ENCODE results near the gene YWHAH. TPM values are rescaled to one million over a fixed set of nuclear protein-coding genes. Genes with fewer than 3 reads are reported as not detected.

Gene YWHAH
- total and polyA plus RNA-seq, 2 of the 8 experiments (the other 6 are each of a cell fraction or from before 2014, with no cell fraction given) = 146 to 247 TPM

- H3K4me3 ChIP-seq (ENCODE audit: extremely low read depth in 1 of 4, insufficient read depth in 2 of 4, low read depth in 3 of 4, low read length in 4 of 4) = no peak overlapping the region
- H4K5ac ChIP-seq (ENCODE audit: insufficient read length, low read depth, low read length) = no peak overlapping the region
- no peak overlapping the region for H2AFZ ChIP-seq (ENCODE audit: low read length)
- no peak overlapping the region for H2BK5ac ChIP-seq (ENCODE audit: low read depth, low read length)
- ChIA-PET CTCF (ENCODE audit: partially characterized antibody) (interaction anchor here (0.7 to 2.1 kb wide), 3 partner anchors 9 to 75 kb away, joined by 3 to 8 read pairs (median 4); no protein-coding TSS in a partner anchor), POLR2A (ENCODE audit: partially characterized antibody) (no interaction called here)
- H4K8ac ChIP-seq (ENCODE audit: extremely low read depth, insufficient read depth, low read length) = no peak overlapping the region
- H3K36me3 ChIP-seq (ENCODE audit: control insufficient read depth in 2 of 4, insufficient read depth in 4 of 4, low read length in 3 of 4) = peaks cover 0 to 9% (median under 1%) of the 10 kb centered on the region in 4 experiments; a peak in 1 of 8 replicates
- no peaks in the 10 kb centered on the region for H3K79me1 ChIP-seq (ENCODE audit: low read depth, low read length)
- H3K23me2 ChIP-seq (ENCODE audit: low read depth, low read length) = no peaks in the 10 kb centered on the region
- H3K14ac ChIP-seq (ENCODE audit: insufficient read length) = no peak overlapping the region
- H3K23ac ChIP-seq (ENCODE audit: insufficient read length) = no peak overlapping the region
- no peak for DNase-seq (ENCODE audit: low read depth in 1 of 2, low spot score in 2 of 2)
- H2BK15ac ChIP-seq (ENCODE audit: low read length) = no peak overlapping the region
- no peak overlapping the region for H2BK12ac ChIP-seq (ENCODE audit: low read depth, low read length)
- H3K4me2 ChIP-seq (ENCODE audit: insufficient read depth in 1 of 2, low read depth in 2 of 2, low read length in 2 of 2) = no peak overlapping the region
- no peaks in the 10 kb centered on the region for H3K79me2 ChIP-seq (ENCODE audit: control insufficient read depth in 1 of 2, insufficient read depth in 2 of 2, low read length in 2 of 2)
- H3K56ac ChIP-seq (replicated peaks; ENCODE audit: insufficient read length, low read depth, low read length) = no peak overlapping the region
- no peaks in the 10 kb centered on the region for H3K27me3 ChIP-seq (replicated peaks in 1 of 4; ENCODE audit: control insufficient read depth in 3 of 4, extremely low read depth in 1 of 4, insufficient read depth in 3 of 4, low read length in 3 of 4)
- H2BK120ac ChIP-seq (replicated peaks; ENCODE audit: low read depth, low read length) = no peak overlapping the region
- H3K4ac ChIP-seq (replicated peaks; ENCODE audit: insufficient read length, low read depth, low read length) = no peak overlapping the region
- H3K9ac ChIP-seq (replicated peaks in 1 of 4; ENCODE audit: extremely low read depth in 1 of 4, low read depth in 3 of 4, low read length in 3 of 4) = no peak overlapping the region
- peaks cover 0 to 11% (median 4%) of the 10 kb centered on the region in 4 experiments; a peak in 3 of 7 replicates for H3K4me1 ChIP-seq (replicated peaks in 1 of 4; ENCODE audit: control insufficient read depth in 3 of 4, insufficient read depth in 4 of 4, low read length in 3 of 4)
- no peak overlapping the region for H2AK5ac ChIP-seq (ENCODE audit: low read depth, low read length)
- H3K9me3 ChIP-seq (ENCODE audit: insufficient read depth in 2 of 2, low read depth in 1 of 2, low read length in 1 of 2) = no peaks in the 10 kb centered on the region
- no peak overlapping the region for H3K18ac ChIP-seq (ENCODE audit: extremely low read depth, low read length)
- no peak for FAIRE-seq
- H3K27ac ChIP-seq (ENCODE audit: low read depth, low read length) = no peak overlapping the region
- H4K20me1 ChIP-seq (replicated peaks in 1 of 2; ENCODE audit: control insufficient read depth in 1 of 2, insufficient read depth in 2 of 2, low read length in 2 of 2) = no peaks in the 10 kb centered on the region
- no peak overlapping the region for H2BK20ac ChIP-seq (ENCODE audit: low read length)
- WGBS, 2 experiments (ENCODE audit: extremely low coverage in 1 of 2, insufficient coverage in 1 of 2, insufficient read length in 1 of 2, insufficient replicate concordance in 2 of 2, low coverage in 1 of 2, low lambda C conversion rate in 2 of 2, missing lambda C conversion rate in 1 of 2) = 90% methylated on average over 2 of the region's 2 CpGs; no CpG with 5 or more reads in 1 of the 2 experiments
- H4K91ac ChIP-seq (replicated peaks; ENCODE audit: insufficient read length, low read length) = no peak overlapping the region
- TF ChIP-seq FOSL1 (IDR thresholded peaks at IDR 0.05; ENCODE audit: insufficient read depth, low read depth, low read length) (no peak), MAFK (IDR thresholded peaks at IDR 0.05; ENCODE audit: low read depth, low read length) (no peak), RXRA (IDR thresholded peaks at IDR 0.05; ENCODE audit: insufficient read depth, low read depth, low read length) (no peak), KDM4A (IDR thresholded peaks at IDR 0.05; ENCODE audit: low read depth, low read length, severe bottlenecking) (no peak), GABPA (IDR thresholded peaks at IDR 0.05; ENCODE audit: borderline replicate concordance, insufficient read depth, low read length) (no peak), E2F6 (IDR thresholded peaks at IDR 0.05) (no peak), TBP (IDR thresholded peaks at IDR 0.05; ENCODE audit: low read depth, low read length) (no peak), GTF2F1 (IDR thresholded peaks at IDR 0.05; ENCODE audit: borderline replicate concordance, low read depth, low read length) (no peak), TAF7 (optimal IDR thresholded peaks at IDR 0.05; ENCODE audit: borderline replicate concordance, low read depth, low read length) (no peak), EZH2 (IDR thresholded peaks at IDR 0.05; ENCODE audit: low read depth, low read length, severe bottlenecking) (no peak), CREB1 (IDR thresholded peaks at IDR 0.05) (no peak), PHF8 (conservative IDR thresholded peaks at IDR 0.05; ENCODE audit: low read depth, low read length) (no peak)
Measured at GRCh38 chr22:31895411-31896123, 48.8 kb upstream of the YWHAH start.

Measured in H1 (cell line).